MM.1S (cell line): Measurements from ENCODE around the gene RIPK4.

Source experiments
- EZH2 ChIP-seq: fragments of 300-600 bp; sonication (generic); optimal IDR thresholded peaks from 2 replicates; pipeline ENCODE3; 2017; ENCODE audit warnings: low read depth, mild to moderate bottlenecking, antibody characterized with exemption, low read length, mixed read lengths
- TF ChIP-seq, protein P1 (sequence below): fragments of 300-600 bp; sonication (generic); IDR thresholded peaks from 2 replicates; pipeline ENCODE4 v1.5.1; 2016; ENCODE audit warnings: antibody characterized with exemption, low read length, mixed read lengths

DNA sequence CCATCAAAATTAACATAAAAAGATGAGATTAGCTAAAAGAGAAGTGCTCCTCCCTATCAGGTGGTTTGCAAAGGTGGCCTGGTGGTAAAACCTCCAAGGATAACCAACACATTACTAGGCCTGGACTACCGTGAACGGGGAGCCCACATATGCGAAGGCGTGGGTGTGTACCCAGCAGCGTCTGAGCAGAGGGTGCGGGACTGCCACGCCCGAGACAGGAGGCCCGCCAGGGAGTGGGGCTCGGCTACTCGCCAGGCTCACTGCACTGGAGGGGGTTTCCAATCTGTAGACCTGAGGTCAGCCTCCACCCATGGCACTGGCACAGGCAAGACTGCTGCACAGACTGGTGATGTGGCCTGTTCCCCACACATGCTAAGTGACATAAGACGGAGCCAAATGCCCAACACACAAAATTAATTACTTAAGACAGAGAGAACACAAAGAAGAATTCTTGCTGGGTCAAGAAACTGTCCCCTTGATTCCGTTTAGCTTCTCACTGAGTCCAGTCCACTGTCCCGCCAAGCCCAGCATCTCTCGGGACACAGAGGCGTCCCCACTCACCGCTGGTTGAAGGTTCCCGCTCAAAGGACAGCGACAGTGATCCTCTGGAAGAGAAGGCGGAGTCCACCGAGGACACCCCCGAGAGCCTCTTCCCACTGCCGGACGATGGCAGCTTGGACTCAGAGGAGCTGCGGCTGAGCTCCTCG is 23.4 kb downstream of the RIPK4 start:
- TF ChIP-seq, protein P1, sequence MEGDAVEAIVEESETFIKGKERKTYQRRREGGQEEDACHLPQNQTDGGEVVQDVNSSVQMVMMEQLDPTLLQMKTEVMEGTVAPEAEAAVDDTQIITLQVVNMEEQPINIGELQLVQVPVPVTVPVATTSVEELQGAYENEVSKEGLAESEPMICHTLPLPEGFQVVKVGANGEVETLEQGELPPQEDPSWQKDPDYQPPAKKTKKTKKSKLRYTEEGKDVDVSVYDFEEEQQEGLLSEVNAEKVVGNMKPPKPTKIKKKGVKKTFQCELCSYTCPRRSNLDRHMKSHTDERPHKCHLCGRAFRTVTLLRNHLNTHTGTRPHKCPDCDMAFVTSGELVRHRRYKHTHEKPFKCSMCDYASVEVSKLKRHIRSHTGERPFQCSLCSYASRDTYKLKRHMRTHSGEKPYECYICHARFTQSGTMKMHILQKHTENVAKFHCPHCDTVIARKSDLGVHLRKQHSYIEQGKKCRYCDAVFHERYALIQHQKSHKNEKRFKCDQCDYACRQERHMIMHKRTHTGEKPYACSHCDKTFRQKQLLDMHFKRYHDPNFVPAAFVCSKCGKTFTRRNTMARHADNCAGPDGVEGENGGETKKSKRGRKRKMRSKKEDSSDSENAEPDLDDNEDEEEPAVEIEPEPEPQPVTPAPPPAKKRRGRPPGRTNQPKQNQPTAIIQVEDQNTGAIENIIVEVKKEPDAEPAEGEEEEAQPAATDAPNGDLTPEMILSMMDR: no peak
- no peak for TF ChIP-seq EZH2
